ENCODE results near the gene LTBP3.

LTBP3 gene

DNA sequence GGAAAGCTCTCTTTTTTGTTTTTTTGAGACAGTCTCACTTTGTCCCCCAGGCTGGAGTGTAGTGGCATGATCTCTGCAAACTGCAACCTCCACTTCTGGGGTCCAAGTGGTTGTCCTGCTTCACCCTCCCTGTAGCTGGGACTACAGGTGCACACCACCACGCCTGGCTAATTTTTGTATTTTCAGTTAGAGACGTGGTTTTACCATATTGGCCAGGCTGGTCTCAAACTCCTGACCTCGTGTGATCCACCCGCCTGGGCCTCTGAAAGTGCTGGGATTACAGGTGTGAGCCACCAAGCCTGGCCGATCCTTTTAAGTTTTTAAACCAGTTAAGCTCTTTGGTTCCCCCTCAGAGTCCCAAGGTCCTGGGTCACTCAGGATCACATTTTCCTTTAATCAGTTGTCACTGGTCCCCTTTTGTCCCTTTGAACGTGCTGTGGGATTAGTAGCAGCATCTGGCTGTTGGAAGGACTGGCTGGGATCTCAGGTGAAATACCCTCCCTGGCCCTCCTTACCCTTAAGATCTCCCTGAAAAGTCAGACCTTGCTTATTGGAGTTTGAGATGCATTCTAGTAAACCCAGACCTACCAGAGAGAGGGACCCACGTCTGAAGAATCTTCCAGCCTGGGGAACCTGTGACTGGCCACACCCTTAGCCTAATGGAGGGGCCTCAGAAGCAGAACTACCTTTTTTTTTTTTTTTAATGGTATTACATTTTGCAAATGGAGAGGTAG lies 51.2 kb downstream of the LTBP3 start:
- DNase-seq (ENCODE audit: low read depth in 2 of 2) = no peak

- no peak for DNase-seq (ENCODE audit: low read depth in 2 of 2)
Measured at GRCh38 chr11:65506290-65506771, 51.8 kb downstream of the LTBP3 start.

GRCh38 chr11:65505466-65506289 lies 52.5 kb downstream of the LTBP3 start:
- no peak for DNase-seq (ENCODE audit: low read depth in 2 of 2)

- DNase-seq (ENCODE audit: low read depth in 2 of 2) = no peak
Measured at GRCh38 chr11:65504674-65505465, 53.3 kb downstream of the LTBP3 start.

- DNase-seq (ENCODE audit: low read depth in 2 of 2) = no peak
Measured at GRCh38 chr11:65503949-65504673, 54.0 kb downstream of the LTBP3 start.

DNA sequence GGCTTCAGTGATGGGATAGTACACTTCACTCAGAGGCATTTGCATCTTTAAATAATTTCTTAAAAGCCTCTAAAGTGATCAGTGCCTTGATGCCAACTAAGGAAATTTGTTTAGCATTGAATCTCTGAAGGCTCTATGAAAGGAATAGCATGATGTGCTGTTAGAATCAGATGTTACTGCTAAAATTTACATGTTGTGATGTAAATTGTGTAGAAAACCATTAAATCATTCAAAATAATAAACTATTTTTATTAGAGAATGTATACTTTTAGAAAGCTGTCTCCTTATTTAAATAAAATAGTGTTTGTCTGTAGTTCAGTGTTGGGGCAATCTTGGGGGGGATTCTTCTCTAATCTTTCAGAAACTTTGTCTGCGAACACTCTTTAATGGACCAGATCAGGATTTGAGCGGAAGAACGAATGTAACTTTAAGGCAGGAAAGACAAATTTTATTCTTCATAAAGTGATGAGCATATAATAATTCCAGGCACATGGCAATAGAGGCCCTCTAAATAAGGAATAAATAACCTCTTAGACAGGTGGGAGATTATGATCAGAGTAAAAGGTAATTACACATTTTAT lies 54.7 kb downstream of the LTBP3 start:
- DNase-seq (ENCODE audit: low read depth in 2 of 2) = no peak

DNA sequence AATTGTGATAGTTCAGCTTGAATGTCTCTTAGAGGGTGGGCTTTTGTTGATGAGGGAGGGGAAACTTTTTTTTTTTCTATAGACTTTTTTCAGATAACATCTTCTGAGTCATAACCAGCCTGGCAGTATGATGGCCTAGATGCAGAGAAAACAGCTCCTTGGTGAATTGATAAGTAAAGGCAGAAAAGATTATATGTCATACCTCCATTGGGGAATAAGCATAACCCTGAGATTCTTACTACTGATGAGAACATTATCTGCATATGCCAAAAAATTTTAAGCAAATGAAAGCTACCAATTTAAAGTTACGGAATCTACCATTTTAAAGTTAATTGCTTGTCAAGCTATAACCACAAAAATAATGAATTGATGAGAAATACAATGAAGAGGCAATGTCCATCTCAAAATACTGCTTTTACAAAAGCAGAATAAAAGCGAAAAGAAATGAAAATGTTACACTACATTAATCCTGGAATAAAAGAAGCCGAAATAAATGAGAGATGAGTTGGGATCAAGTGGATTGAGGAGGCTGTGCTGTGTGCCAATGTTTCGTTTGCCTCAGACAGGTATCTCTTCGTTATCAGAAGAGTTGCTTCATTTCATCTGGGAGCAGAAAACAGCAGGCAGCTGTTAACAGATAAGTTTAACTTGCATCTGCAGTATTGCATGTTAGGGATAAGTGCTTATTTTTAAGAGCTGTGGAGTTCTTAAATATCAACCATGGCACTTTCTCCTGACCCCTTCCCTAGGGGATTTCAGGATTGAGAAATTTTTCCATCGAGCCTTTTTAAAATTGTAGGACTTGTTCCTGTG lies 55.4 kb downstream of the LTBP3 start:
- no peak for DNase-seq (ENCODE audit: low read depth in 2 of 2)

DNA sequence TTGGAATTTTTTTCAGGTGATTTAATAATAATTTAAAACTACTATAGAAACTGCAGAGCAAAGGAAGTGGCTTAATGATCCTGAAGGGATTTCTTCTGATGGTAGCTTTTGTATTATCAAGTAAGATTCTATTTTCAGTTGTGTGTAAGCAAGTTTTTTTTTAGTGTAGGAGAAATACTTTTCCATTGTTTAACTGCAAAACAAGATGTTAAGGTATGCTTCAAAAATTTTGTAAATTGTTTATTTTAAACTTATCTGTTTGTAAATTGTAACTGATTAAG lies 55.9 kb downstream of the LTBP3 start:
- DNase-seq (ENCODE audit: low read depth in 2 of 2) = no peak

- no peak for DNase-seq (ENCODE audit: low read depth in 2 of 2)
Measured at GRCh38 chr11:65501472-65502273, 56.5 kb downstream of the LTBP3 start.

GRCh38 chr11:65501186-65501471 lies 57.0 kb downstream of the LTBP3 start:
- DNase-seq (ENCODE audit: low read depth in 2 of 2) = no peak

DNA sequence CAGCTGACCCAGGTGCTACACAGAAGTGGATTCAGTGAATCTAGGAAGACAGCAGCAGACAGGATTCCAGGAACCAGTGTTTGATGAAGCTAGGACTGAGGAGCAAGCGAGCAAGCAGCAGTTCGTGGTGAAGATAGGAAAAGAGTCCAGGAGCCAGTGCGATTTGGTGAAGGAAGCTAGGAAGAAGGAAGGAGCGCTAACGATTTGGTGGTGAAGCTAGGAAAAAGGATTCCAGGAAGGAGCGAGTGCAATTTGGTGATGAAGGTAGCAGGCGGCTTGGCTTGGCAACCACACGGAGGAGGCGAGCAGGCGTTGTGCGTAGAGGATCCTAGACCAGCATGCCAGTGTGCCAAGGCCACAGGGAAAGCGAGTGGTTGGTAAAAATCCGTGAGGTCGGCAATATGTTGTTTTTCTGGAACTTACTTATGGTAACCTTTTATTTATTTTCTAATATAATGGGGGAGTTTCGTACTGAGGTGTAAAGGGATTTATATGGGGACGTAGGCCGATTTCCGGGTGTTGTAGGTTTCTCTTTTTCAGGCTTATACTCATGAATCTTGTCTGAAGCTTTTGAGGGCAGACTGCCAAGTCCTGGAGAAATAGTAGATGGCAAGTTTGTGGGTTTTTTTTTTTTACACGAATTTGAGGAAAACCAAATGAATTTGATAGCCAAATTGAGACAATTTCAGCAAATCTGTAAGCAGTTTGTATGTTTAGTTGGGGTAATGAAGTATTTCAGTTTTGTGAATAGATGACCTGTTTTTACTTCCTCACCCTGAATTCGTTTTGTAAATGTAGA lies 57.6 kb downstream of the LTBP3 start:
- no peak for DNase-seq (ENCODE audit: low read depth in 2 of 2)

GRCh38 chr11:65499713-65500386 lies 58.3 kb downstream of the LTBP3 start:
- DNase-seq (ENCODE audit: low read depth in 2 of 2) = no peak

- peak; percentile 84 to 97 for DNase-seq (ENCODE audit: low read depth in 2 of 2)
Measured at GRCh38 chr11:65498977-65499712, 59.0 kb downstream of the LTBP3 start, which contains the start of gene MALAT1. TSS of gene MALAT1 (plus strand) at chr11:65499045.

DNA sequence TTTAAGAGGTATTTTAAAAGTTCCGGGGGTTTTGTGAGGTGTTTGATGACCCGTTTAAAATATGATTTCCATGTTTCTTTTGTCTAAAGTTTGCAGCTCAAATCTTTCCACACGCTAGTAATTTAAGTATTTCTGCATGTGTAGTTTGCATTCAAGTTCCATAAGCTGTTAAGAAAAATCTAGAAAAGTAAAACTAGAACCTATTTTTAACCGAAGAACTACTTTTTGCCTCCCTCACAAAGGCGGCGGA lies 59.5 kb downstream of the LTBP3 start:
- no peak for DNase-seq (ENCODE audit: low read depth in 2 of 2)

GRCh38 chr11:65498042-65498726 lies 60.0 kb downstream of the LTBP3 start:
- peak; percentile 41 to 47 for DNase-seq (ENCODE audit: low read depth in 2 of 2)

GRCh38 chr11:65497141-65498041 lies 60.8 kb downstream of the LTBP3 start:
- DNase-seq (ENCODE audit: low read depth in 2 of 2) = peak; percentile 97 to 98
